GM23338 (cell line): ENCODE results near the gene FBLN2. TPM values are rescaled to one million over a fixed set of nuclear protein-coding genes. Genes with fewer than 3 reads are reported as not detected.

Experiments used
- ATAC-seq: fragments of 200-7000 bp; cut with Tn5 transposase; 3 replicates; pipeline ENCODE4 v1.9.1; 2020
- DNase-seq: peaks from one replicate; pipeline ENCODE4 v3.0.0-alpha.2; 2015; ENCODE audit warnings: low spot score
- H2AFZ ChIP-seq: fragments of 200-600 bp; sonication (generic); 2 replicates; pipeline ENCODE4 v1.8.0; 2016; ENCODE audit warnings: antibody characterized with exemption, mild to moderate bottlenecking, moderate library complexity
- H3F3A ChIP-seq: fragments of 200-600 bp; sonication (generic); replicated peaks from 2 replicates; pipeline ENCODE4 v1.8.0; 2017; ENCODE audit warnings: antibody characterized with exemption, mixed run types, low read depth
- H3K27ac ChIP-seq: fragments of 200-600 bp; sonication (generic); 2 replicates; pipeline ENCODE4 v1.6.1; 2016; ENCODE audit warnings: low read depth
- H3K27me3 ChIP-seq: fragments of 200-600 bp; sonication (generic); 2 replicates; pipeline ENCODE4 v1.8.0; 2016; ENCODE audit warnings: mild to moderate bottlenecking, mixed run types, moderate library complexity; ENCODE audit not compliant: insufficient read depth
- H3K36me3 ChIP-seq: fragments of 200-600 bp; sonication (generic); 2 replicates; pipeline ENCODE4 v1.8.0; 2016; ENCODE audit warnings: mild to moderate bottlenecking; ENCODE audit not compliant: insufficient read depth
- H3K4me1 ChIP-seq: fragments of 200-600 bp; sonication (generic); 2 replicates; pipeline ENCODE4 v1.8.0; 2016; ENCODE audit warnings: mild to moderate bottlenecking, moderate library complexity; ENCODE audit not compliant: insufficient read depth
- H3K4me2 ChIP-seq: fragments of 200-600 bp; sonication (generic); 2 replicates; pipeline ENCODE4 v1.7.1; 2017; ENCODE audit warnings: mixed run types
- H3K4me3 ChIP-seq: fragments of 200-600 bp; sonication (generic); 2 replicates; pipeline ENCODE4 v1.6.1; 2016; ENCODE audit warnings: mixed run types
- H3K79me2 ChIP-seq: fragments of 200-600 bp; sonication (generic); replicated peaks from 2 replicates; pipeline ENCODE4 v1.8.0; 2017; ENCODE audit warnings: mild to moderate bottlenecking; ENCODE audit not compliant: insufficient read depth
- H3K9me2 ChIP-seq: fragments of 200-600 bp; sonication (generic); 2 replicates; pipeline ENCODE4 v1.8.0; 2017; ENCODE audit not compliant: insufficient read depth
- H4K20me1 ChIP-seq: fragments of 200-600 bp; sonication (generic); replicated peaks from 2 replicates; pipeline ENCODE4 v1.8.0; 2017; ENCODE audit warnings: mild to moderate bottlenecking; ENCODE audit not compliant: insufficient read depth
- H3K27ac Mint-ChIP-seq: 2 replicates; pipeline ENCODE4 v1.8.0; 2020; ENCODE audit warnings: inconsistent platforms, mild to moderate bottlenecking, moderate library complexity, mixed read lengths
- H3K27me3 Mint-ChIP-seq: 3 replicates; pipeline ENCODE4 v1.8.0; 2022; ENCODE audit warnings: low read depth, mild to moderate bottlenecking, moderate library complexity, mixed read lengths, inconsistent platforms; ENCODE audit not compliant: insufficient read depth, poor library complexity
- H3K36me3 Mint-ChIP-seq: 3 replicates; pipeline ENCODE4 v1.8.0; 2021; ENCODE audit warnings: low read depth, mild to moderate bottlenecking, inconsistent platforms, moderate library complexity, mixed read lengths
- H3K4me1 Mint-ChIP-seq: 3 replicates; pipeline ENCODE4 v1.8.0; 2020; ENCODE audit warnings: mild to moderate bottlenecking, inconsistent platforms, mixed read lengths
- H3K4me3 Mint-ChIP-seq: 3 replicates; pipeline ENCODE4 v1.8.0; 2021; ENCODE audit warnings: moderate library complexity, mild to moderate bottlenecking, inconsistent platforms, mixed read lengths
- H3K9me3 Mint-ChIP-seq: 3 replicates; pipeline ENCODE4 v1.8.0; 2020; ENCODE audit warnings: moderate library complexity, mild to moderate bottlenecking, inconsistent platforms, mixed read lengths
- POLR2AphosphoS5 ChIP-seq: IDR thresholded peaks from 2 replicates; pipeline ENCODE4 v1.6.1; 2016; ENCODE audit warnings: antibody characterized with exemption, low read depth
- ZNF331 ChIP-seq: fragments of 250-450 bp; sonication (Bioruptor Pico); IDR thresholded peaks from 2 replicates; pipeline ENCODE4 v1.5.0; 2020; ENCODE audit warnings: low read depth, mild to moderate bottlenecking, moderate library complexity
- polyA plus RNA-seq: library from polyadenylated mRNA; unstranded; fragments of >200 nt; fragmentation: Nextera tagmentation; extraction: Ambion mirVana; gene quantifications from 2 replicates; pipeline ENCODE4 v1.2.1, GENCODE V29; 2016
- total RNA-seq: library from RNA; depleted of rRNA; stranded (reverse); fragments of >200 nt; shearing (Covaris generic); gene quantifications from 2 replicates; pipeline ENCODE4 v1.2.3, GENCODE V29; 2014
- TF ChIP-seq, protein P1 (sequence below): IDR thresholded peaks from one replicate; pipeline ENCODE4 v1.6.1; 2018; ENCODE audit warnings: antibody characterized with exemption; ENCODE audit not compliant: unreplicated experiment
- TF ChIP-seq, protein P2 (sequence below), 2 experiments: fragments of 200-600 bp in 1 of 2; sonication (generic) in 1 of 2; conservative IDR thresholded peaks; 2 replicates each; pipeline versions ENCODE4 v1.5.1 to v1.6.1; 2016 to 2017; ENCODE audit warnings: antibody characterized with exemption in 2 of 2, low read depth in 2 of 2, mild to moderate bottlenecking in 2 of 2, moderate library complexity in 1 of 2

Gene FBLN2
- total and polyA plus RNA-seq, 2 experiments from 2014 or later: 18.8 to 26.8 TPM

DNA sequence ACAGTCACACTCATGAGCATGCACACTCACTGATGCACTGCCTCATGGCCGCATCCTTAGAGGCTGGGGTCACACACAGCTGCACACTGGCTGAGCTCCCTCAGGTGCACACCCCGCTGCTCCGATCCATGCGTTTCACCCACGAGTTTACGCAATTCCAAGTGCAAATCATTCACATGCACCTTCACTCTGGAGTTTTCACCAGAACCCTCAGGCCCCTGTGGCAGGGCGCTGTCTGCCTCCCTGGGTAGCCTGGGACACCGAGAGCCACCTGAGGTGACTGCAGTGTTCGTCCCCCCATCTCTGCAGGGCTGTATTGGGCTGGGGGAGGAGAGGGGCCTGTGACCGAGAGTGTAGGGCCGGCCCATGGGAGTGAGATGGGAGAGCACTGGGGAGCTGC is 134.8 kb downstream of the FBLN2 start:
- no peak overlapping the region for H3K27ac Mint-ChIP-seq
- Histone ChIP-seq H3F3A (no peaks in the 10 kb centered on the region), H3K4me3 (no peak overlapping the region), H4K20me1 (no peaks in the 10 kb centered on the region), H3K36me3 (no peaks in the 10 kb centered on the region), H3K79me2 (no peaks in the 10 kb centered on the region), H3K27me3 (no peaks in the 10 kb centered on the region), H3K9me2 (no peaks in the 10 kb centered on the region), H3K4me2 (no peak overlapping the region), H2AFZ (no peak overlapping the region), H3K4me1 (no peaks in the 10 kb centered on the region), H3K27ac (no peak overlapping the region)
- TF ChIP-seq, protein P1, sequence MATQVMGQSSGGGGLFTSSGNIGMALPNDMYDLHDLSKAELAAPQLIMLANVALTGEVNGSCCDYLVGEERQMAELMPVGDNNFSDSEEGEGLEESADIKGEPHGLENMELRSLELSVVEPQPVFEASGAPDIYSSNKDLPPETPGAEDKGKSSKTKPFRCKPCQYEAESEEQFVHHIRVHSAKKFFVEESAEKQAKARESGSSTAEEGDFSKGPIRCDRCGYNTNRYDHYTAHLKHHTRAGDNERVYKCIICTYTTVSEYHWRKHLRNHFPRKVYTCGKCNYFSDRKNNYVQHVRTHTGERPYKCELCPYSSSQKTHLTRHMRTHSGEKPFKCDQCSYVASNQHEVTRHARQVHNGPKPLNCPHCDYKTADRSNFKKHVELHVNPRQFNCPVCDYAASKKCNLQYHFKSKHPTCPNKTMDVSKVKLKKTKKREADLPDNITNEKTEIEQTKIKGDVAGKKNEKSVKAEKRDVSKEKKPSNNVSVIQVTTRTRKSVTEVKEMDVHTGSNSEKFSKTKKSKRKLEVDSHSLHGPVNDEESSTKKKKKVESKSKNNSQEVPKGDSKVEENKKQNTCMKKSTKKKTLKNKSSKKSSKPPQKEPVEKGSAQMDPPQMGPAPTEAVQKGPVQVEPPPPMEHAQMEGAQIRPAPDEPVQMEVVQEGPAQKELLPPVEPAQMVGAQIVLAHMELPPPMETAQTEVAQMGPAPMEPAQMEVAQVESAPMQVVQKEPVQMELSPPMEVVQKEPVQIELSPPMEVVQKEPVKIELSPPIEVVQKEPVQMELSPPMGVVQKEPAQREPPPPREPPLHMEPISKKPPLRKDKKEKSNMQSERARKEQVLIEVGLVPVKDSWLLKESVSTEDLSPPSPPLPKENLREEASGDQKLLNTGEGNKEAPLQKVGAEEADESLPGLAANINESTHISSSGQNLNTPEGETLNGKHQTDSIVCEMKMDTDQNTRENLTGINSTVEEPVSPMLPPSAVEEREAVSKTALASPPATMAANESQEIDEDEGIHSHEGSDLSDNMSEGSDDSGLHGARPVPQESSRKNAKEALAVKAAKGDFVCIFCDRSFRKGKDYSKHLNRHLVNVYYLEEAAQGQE: no peak
- H3K4me1 Mint-ChIP-seq: peaks cover 23% of the 10 kb centered on the region
- H3K36me3 Mint-ChIP-seq: no peaks in the 10 kb centered on the region
- H3K9me3 Mint-ChIP-seq: no peaks in the 10 kb centered on the region; the same call in 2 of the 3 replicates
- DNase-seq: no peak
- no peak for ATAC-seq
- no peak overlapping the region for H3K4me3 Mint-ChIP-seq
- peaks cover 8% of the 10 kb centered on the region for H3K27me3 Mint-ChIP-seq

DNA sequence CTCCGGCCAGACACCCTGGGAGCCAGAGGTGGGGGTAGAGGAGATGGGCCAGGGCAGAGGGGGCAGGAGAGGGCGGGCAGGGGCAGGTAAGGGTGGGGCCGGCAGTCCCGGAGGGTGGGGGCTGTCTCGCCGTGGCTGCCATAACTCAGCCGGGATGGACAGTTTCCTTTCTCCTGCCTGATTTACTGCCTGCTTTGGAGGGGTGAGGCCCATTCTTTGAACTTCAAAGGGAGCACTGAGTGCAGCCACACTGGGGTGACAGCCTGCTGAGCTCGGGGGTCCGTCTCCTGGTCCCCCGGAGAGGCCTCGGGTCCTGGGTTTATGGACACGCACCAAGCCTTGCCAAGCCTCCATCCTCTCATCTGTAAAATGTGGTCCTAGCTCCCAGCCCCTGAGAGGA is 135.4 kb downstream of the FBLN2 start:
- Histone ChIP-seq H4K20me1 (no peaks in the 10 kb centered on the region), H3K27ac (no peak overlapping the region), H3K4me2 (no peak overlapping the region), H3K27me3 (no peaks in the 10 kb centered on the region), H2AFZ (no peak overlapping the region), H3K9me2 (no peaks in the 10 kb centered on the region), H3F3A (no peaks in the 10 kb centered on the region), H3K36me3 (no peaks in the 10 kb centered on the region), H3K4me1 (no peaks in the 10 kb centered on the region), H3K4me3 (no peak overlapping the region), H3K79me2 (no peaks in the 10 kb centered on the region)
- TF ChIP-seq ZNF331 (CRISPR knock-in tag): no peak
- TF ChIP-seq, protein P2, sequence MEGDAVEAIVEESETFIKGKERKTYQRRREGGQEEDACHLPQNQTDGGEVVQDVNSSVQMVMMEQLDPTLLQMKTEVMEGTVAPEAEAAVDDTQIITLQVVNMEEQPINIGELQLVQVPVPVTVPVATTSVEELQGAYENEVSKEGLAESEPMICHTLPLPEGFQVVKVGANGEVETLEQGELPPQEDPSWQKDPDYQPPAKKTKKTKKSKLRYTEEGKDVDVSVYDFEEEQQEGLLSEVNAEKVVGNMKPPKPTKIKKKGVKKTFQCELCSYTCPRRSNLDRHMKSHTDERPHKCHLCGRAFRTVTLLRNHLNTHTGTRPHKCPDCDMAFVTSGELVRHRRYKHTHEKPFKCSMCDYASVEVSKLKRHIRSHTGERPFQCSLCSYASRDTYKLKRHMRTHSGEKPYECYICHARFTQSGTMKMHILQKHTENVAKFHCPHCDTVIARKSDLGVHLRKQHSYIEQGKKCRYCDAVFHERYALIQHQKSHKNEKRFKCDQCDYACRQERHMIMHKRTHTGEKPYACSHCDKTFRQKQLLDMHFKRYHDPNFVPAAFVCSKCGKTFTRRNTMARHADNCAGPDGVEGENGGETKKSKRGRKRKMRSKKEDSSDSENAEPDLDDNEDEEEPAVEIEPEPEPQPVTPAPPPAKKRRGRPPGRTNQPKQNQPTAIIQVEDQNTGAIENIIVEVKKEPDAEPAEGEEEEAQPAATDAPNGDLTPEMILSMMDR (conservative IDR thresholded peaks at IDR 0.05; ENCODE audit: low read depth in 2 of 2): no peak
- TF ChIP-seq, protein P1: no peak
- no peak for TF ChIP-seq POLR2AphosphoS5
- H3K4me3 Mint-ChIP-seq: no peak overlapping the region
- no peak for DNase-seq
- no peaks in the 10 kb centered on the region for H3K36me3 Mint-ChIP-seq
- peaks cover 23% of the 10 kb centered on the region for H3K4me1 Mint-ChIP-seq
- peaks cover 8% of the 10 kb centered on the region for H3K27me3 Mint-ChIP-seq
- no peaks in the 10 kb centered on the region; the same call in 2 of the 3 replicates for H3K9me3 Mint-ChIP-seq
- no peak overlapping the region for H3K27ac Mint-ChIP-seq
- no peak for ATAC-seq
